Measurements from ENCODE around the gene JAK3.
"Not testable (repeated sequence)": the region's sequence is repeated elsewhere in the genome, so short reads cannot be mapped to it uniquely, and the experiment has no call there.

JAK3 gene

DNA sequence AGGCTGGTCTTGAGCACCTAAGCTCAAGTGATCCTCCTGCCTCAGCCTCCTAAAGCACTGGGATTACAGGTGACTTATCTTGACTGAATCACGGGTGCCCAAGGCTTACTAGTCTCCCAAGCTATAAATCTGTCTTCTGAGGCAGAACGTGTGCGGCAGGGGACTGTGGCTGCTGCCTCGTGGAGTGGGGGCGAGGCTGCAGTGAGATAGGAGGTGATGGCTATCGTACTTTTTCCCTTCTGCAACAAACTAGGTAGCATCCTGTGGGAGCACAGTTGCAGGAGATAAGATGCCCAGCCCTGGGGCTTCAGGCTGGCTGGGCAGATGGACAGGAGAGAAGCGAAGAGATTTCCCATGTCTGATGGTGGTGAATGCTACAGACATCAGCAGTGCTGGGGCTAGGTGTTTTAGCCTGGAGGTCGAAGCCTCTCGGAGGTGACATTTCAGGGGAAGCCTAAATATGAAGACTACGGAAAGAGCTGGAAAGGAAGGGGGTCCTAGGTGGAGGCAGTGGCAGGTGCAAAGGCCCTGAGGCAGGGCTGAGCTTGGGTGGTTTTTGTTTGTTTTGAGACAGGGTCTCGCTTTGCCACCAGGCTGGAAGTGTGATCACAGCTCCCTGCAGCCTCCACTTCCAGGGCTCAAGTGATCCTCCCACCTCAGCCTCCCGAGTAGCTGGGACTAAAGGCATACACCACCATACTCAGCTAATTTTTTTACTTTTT, 45.5 kb downstream of the JAK3 start:
- DNase-seq, result no peak

DNA sequence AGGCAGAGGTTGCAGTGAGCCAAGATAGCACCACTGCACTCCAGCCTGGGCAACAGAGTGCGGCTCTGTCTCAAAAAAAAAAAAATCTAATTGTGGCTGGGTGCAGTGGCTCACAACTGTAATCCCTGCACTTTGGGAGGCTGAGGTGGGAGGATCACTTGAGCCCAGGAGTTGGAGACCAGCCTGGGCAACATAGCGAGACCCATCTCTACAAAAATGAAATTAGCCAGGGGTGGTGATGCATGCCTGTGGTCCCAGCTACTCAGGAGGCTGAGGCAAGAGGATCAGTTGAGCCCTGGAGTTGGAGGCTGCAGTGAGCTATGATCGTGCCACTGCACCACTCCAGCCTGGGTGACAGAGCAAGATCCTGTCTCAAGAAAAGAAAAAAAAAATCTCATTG, 49.2 kb downstream of the JAK3 start:
- not testable (repeated sequence) for DNase-seq

DNA sequence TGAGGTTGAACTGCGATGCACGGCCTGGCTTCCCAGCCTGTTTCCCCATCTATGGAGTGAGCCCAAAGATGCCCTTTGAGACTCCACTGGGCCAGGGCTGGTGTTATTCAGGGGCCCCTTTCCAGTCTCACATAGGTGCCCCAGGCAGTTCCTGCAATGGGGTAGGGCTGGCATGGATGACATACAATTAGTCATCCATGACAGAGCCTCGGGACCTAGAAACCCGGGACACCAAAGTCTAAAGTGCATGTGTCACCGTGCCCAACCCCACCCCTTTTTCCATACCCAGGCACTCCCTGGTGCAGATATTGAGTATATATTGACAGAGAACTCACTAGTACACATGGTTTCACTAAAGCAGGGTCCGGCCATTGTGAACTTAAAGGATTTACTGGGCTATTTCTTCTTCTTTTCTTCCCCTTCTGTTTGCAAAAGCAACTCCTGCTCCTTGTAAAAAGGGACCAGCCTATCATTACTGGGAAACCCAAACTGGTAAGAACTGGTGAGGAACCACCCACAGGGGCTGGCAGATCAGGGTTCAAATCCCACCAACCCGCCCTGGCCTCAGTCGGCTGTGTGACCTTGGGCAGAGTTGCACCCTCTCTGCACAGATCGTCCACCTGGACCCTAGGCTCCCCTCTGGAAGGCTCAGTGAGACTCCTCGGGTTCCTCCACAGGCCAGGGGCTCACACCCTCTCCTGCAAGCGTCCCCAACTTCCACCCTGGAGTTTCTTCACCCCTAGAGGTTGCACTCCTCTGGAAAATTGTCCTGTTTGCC, 50.2 kb downstream of the JAK3 start:
- peak; percentile 83 for DNase-seq

DNA sequence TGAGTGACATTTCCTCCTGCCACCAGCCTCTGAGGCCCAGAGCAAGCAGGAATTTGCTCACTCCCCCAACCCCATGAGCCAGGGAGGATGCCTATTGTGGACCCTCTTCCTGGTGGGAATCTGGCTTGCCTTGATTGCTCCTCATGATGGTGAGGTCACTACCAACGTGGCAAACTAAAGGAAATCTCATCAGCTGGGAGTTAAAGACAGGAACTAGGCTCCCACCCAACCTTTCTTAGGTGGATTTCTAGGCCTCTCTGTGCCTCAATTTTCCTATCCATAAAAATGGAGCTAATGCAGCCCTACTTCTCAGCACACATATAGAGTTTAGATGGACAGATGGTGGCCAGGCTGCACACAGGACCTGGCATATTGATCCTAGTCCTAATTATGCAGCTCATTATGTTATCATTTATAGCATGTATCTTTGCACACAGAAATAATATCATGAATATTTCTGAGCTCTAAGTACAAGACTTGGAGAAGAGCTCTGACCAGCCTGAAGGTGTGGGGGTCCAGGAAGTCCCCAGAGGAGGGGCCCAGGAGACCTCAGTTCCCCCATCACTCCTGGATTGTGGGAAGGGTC, 50.9 kb downstream of the JAK3 start:
- no peak for DNase-seq

DNA sequence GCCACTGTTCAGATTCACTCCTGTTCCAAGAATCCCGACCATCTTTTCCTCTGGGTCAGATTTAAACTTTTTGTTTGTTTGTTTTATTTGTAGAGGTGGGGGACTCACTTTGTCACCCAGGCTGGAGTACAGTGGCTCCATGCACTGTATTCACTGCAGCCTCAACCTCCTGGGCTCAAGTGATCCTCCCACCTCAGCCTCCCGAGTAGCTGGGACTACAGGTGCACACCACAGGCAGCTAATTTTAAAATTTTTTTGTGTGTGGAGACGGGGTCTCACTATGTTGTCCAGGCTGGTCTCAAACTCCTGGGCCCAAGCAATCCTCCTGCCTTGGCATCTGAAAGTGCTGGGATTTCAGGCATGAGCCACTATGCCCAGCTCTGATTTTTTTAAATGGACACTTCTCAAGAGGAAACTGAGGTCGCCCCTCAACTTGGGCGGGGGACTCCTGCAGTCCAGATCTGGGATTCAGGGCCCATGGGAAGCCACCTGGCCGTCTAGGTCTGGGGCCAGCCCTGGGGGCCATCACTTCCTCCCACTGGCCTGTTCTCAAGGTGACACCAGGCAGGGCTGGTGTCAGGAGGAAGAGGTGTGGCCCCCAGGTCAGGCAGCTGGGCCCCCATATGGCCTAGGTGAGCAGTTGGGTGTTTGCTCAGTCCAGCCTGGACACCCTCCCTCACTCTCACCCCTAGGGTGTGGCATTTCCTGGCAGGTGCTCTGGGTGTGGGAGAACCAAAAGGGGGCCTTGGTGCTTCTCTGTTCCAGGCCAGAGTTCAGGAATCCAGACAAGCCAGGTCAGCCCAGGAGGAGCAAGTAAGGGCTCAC, 51.6 kb downstream of the JAK3 start:
- peak; percentile 51 for DNase-seq

DNA sequence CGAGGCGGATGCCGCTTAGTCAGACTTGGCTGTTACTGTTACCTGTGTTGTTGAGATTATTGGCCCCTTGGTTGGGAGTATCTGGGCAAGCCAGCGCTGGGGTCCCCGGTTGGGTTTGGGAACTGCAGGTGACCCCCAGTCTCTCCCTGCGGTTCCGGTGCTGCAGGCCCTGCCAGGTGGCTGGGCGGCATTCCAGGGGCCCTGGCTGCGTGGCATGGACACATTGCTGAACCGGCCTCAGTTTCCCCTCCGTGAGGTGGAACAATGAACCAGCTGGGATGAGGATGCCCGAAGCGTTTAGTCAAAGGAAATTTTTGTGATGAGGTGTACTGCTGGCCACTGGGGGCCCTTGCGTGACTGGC, 52.3 kb downstream of the JAK3 start:
- DNase-seq, result no peak

DNA sequence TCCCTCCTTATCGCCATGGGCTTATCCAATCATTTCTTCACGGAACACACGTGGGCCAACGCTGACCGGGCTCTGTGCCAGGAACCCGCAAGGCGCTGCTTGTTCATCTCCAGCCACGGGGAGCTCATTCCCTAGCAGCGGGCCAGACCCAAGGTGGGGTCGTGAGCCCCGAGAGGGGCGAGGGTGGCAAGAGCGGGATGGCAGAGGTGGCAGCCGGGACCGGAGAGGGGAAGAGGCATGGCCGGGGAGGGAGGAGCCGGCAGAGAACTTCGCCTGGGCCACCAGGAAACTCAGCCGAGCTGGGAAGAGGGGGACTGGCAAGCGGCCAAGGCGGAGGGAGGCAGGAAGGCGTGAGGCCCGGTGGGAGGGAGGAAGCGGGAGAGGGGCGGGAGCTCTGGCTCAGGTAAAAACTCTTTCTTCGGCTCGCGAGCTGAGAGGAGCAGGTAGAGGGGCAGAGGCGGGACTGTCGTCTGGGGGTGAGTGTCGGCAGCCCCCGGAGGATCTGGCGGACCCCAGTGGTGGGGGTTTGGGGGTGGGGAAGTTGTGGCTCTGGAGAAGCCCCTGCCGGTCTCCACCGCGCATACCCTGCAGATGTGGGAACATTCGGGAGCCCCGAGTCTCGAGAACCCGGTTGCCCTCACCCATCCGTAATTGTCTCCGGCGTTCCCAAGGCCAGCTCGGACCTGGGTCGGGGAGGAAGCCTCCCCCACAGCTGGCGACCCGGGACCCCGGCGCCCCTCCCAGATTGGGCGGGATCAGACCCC, 52.9 kb downstream of the JAK3 start, which contains the start of gene B3GNT3:
B3GNT3 (plus strand) TSS at position 408 of the 764 bp plus-strand sequence. CDS start 12,670 bp downstream, outside the sequence.
- peak; percentile 92 for DNase-seq

DNA sequence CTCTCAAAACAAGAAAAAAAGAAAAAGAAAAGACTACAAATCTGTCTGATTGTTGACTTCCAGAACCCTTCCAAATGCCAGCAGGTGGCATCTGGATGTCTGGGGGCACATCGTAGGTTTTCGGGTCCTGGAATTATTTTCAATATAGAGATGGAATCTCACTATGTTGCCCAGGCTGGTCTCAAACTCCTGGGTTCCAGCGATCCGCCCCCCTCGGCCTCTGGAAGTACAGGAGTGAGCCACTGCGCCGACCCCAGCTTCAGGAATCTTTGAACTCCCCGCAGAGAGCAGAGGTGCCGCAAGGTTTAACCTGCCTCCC, 53.4 kb downstream of the JAK3 start:
- DNase-seq, result no peak

DNA sequence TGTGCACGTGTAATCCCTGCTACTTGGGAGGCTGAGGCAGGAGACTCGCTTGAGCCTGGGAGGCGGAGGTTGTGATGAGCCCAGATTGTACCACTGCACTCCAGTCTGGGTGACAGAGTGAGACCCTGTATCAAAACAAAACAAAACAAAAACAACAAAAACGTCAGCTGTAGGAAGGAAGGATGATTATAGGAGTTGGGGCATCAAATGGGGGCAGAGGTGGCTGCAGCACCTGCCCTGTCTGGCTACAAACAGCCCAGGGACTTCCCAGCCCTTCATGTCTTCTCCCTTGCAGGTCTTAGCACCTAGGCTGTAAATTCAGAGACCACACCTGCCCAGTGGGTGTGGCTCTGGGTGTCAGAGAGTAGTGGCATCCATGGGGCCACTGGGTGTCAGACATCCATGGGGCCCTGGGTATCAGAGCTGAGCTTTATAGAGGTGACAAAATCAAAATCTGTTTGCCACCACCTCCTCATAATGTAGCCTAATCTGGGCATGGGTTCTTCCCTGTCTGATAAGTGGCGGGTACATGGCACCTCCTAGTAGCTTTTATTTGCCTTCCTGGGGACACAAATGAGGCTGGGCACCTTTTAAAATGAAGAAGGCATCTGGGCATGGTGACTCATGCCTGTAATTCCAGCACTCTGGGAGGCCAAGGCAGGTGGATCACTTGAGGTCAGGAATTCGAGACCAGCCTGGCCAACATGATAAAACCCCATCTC, 57.6 kb downstream of the JAK3 start:
- DNase-seq, result peak; percentile 71

DNA sequence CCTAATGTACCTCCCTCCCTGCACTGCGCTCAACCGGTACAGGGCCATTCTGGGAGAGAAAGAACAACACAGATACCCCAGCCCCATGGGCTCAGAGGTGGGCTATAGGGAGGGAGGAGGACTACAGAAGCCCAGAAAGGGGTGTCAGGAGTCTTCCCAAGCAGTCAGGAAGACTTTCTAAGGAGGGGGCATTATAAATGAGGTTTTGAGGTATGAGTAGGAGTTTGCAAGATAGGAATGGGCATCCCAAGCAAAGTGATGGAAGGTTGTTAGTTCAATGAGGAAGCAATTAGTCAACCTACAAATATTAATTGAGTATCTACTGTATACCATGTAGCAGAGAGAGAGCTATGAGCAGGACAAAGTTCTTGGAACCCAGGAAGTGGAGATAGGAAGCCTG, 59.1 kb downstream of the JAK3 start:
- DNase-seq, result no peak

DNA sequence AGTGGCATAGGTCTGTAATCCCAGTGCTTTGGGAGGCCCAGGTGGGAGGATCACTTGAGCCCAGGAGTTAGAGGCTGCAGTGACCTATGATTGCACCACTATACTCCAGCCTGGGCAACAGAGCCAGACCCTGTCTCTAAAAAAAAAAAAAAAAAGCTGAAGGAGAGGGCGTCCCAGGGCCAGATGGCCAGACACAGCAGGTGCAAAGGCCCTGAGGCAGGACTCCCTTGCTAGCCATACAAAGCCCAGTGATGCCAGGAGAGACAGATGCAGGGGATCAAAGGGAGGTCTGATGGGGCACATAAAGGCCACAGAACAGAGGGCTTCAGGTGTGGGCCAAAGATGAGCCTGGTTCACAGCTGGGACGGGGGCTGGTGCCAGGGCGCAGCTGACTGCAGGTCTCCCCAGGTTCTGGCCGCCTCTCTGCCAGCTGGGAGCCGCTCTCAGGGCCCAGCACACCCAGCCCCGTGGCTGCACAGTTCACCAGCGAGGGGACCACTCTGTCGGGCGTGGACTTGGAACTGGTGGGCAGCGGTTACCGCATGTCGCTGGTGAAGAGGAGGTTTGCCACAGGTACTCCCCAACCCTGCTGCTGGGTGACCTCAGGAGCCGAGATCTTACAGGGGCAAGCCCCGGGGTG, 60.4 kb downstream of the JAK3 start:
- DNase-seq, result no peak

DNA sequence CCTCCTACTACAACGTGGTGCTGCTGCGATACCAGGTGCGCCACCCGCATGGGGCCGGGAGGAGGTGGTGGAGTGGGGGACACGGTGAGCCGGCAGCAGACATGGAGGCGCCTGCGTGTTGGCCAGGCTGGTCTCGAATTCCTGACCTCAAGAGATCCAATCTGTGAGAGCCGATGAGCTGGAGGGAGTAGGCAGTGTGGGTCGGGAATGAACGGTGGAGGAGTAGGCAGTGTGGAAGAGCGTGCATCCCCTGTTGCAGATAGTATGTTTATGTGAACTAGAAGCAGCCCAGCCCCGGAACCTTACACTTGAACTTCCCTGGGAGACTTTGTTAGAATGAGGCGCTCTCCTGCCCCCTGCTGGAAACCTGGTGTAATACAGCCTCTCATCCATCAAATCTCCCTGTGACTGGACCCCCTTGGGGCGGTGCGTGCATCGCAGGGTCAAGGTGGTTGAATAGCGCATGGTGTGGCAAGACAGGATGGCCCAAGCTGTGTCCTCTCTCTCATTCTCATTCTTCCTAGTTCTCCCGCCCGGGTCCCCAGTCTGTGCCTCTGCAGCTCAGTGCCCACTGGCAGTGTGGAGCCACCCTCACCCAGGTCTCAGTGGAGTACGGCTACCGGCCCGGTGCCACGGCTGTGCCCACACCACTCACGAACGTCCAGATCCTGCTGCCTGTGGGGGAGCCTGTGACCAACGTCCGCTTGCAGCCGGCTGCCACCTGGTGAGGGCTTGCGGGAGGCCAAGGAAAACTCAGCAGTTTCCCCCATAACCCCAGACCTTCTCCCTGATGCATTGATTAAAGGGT, 63.4 kb downstream of the JAK3 start:
- peak; percentile 83 for DNase-seq

DNA sequence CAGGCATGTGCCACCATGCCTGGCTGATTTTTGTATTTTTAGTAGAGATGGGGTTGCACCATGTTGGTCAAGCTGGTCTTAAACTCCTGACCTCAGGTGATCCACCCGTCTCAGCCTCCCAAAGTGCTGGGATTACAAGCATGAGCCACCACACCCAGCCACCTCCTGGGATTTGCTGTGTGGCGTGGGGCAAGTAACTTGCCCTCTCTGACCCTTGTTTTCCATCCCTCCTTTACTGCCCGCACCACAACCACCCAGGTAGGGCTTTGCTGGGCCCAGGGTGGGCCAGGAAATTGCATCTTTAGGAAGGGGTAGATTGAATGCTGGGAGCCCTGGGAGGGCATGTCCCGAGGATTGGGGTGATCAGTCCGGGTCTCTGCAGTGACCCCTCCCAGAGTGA, 64.1 kb downstream of the JAK3 start:
- not testable (repeated sequence) for DNase-seq

DNA sequence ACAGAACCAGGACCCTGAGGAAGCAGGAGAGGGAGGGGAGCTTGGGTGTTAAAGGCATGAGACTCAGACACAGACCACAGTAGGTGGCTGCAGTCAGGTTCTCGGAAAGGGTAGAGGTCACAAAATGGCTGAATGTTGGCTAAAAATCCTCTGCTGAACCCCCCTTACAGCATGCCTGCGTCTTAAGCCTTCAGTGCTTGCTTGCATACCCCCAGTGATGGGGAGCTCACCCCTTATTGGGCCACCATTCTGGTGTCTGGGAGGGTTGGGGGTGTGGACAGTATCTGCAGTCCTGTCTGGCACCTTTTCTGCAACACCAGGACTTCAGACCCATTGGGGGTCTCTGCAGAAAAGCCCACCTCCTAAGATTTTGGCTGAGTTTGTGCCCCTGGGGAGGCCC, 67.0 kb downstream of the JAK3 start:
- DNase-seq, result no peak

DNA sequence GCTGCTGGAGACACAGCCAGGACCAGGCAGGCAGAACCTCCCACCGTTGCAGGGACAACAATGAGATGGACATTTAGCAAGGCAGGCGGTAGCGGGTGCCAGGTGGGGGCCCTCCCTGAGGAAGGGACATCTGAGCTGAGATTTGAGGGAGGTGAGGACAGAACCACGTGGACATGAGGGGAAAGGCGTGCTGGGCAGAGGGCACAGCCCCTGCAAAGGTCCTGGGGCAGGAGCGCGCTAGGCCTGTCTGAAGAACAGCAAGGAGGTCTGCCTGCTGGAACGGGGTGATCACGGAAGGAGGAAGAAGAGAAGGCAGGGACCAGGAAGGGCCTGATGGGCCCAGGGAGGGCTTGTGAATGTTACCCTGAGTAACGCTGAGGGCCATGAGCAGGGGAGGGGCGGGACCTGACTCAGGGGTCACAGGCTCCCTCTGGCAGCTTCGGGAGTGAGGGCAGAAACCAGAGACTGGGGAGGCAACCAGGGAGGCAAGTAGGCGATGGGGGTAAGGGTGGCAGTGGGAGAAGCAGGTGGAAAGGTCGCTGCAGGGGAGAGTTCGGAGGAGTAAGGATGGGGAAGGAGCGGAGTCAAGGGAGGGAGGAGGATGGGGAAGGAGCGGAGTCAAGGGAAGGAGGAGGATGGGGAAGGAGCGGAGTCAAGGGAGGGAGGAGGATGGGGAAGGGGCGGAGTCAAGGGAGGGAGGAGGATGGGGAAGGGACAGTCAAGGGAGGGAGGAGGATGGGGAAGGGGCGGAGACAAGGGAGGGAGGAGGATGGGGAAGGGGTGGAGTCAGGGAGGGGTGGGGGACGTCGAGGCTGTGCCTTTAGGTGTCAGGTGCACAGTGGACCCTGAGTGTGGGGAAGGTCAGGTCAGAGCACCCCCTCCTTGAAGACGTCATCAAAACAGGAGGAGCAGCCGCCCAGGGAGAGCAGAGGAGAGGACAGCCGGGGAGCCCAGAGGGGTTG, 68.5 kb downstream of the JAK3 start:
- peak; percentile 67 for DNase-seq

DNA sequence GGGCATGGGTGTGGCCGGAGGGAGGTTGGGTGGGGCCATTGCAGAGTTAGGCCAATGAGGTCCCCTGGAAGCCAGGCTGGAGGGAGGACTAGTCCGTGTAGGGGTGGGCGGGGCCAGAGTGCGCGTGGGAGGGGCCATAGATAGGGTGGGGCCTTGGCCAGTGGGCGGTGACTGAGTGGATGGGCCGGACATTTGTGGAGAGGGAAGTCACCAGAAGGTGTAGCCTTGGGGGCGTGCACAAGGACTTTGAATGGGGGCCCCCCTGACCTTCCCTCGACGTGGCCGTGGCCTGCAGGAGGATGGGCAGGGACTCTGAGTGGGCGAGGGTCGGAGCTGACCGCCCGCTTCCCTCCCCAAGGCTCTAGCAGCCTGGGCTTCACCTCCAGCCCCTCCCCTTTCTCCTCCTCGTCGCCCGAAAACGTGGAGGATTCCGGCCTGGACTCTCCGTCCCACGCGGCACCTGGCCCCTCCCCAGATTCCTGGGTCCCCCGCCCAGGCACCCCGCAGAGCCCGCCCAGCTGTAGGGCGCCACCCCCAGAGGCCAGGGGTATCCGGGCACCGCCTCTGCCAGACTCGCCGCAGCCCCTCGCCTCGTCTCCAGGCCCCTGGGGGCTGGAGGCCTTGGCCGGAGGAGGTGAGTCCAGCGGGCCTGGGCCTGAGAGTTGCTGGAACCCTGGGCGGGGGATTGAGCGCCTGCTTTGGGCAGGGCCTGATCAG, 69.4 kb downstream of the JAK3 start:
- peak; percentile 78 for DNase-seq

DNA sequence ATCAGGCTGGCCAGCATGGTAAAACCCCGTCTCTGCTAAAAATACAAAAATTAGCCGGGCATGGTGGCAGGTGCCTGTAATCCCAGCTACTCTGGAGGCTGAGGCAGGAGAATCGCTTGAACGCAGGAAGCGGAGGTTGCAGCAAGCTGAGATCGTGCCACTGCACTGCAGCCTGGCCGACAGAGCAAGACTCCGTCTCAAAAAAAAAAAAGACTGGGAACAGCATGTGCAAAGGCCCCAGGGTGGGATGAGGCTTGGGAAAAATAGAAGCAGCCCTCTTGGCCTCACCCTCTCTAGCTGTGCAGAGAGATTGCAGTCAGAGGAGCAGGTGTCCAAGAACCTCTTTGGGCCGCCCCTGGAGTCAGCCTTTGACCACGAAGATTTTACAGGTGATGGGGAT, 69.9 kb downstream of the JAK3 start:
- DNase-seq, result not testable (repeated sequence)

DNA sequence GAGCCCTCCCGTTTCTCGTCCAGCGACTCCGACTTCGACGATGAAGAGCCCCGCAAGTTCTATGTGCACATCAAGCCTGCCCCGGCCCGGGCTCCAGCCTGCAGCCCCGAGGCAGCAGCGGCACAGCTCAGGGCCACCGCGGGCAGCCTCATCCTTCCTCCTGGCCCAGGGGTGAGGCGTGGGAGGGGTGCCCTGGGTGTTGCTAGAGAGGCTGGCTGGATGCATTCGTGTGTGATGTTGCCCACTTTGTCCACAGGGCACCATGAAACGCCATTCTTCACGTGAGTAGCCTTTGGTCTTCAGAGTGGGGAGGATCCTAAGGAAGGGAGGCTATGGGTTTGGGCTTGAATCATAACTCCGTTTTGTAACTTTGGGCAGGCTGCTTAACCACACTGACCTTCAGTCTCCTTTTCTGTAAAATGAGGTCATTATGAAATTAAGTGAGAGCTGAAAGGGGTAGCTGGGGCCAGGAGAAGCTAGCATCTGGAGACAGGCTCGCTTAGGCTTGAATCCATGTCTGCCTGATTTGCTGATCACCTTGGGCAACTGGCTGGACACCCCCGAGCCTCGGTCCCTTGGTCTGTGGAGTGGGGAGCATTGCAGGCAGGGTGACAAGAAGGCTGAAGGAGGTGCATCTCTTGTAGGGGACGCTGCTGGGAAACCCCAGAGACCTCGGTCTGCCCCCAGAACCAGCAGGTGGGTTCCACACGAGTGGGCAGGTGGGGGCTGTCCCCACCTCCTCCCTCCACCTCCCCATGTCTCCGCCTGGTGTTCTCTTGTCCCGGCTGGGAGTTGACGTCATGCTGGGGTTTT, 71.6 kb downstream of the JAK3 start:
- no peak for DNase-seq

All from DMS53 (cell line).